ENCODE measurements around the gene EPN2. TPM values are rescaled to one million over a fixed set of nuclear protein-coding genes. Genes with fewer than 3 reads are reported as not detected.

The EPN2 gene
- total and polyA plus RNA-seq, 2 experiments from 2014 or later, result 34.0 to 149 TPM

DNA sequence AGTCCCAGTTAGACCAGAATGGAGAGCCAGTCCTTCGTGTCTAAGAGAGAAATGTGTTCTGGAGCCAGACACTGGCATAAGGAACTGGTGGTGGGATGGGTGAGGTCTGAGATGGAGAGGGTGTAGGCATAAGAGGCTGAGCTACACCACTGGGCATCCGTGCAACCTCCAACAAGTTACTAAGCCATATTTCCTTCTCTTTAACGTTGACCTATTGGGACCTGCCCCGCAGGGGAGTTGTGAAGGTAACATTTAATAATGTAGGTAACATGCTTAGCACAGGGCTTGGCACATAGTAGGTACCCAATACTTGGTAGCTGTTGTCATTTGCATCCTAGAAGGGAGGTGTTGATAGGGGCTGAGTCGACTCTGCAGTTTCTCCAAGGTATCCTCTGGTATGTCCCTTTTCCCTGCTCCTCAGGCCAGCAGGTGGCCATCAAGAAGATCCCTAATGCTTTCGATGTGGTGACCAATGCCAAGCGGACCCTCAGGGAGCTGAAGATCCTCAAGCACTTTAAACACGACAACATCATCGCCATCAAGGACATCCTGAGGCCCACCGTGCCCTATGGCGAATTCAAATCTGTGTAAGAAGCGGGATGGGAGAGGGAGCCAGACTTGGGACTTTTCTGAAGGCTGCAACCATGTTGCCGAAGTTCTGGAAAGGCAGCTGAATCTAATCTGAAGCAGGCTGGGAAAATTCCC lies 142.3 kb downstream of the EPN2 start:
- peaks cover 18% of the 10 kb centered on the region for H3K4me1 Mint-ChIP-seq
- H3K27ac Mint-ChIP-seq, result no peak overlapping the region
- peak overlapping the region; percentile 97 for H3K4me3 Mint-ChIP-seq
- no peaks in the 10 kb centered on the region for H3K27me3 ChIP-seq (ENCODE audit: insufficient read depth)
- peaks cover 52% of the 10 kb centered on the region for H3K36me3 Mint-ChIP-seq (ENCODE audit: low read depth)
- H2AFZ ChIP-seq, result no peak overlapping the region
- H3K27ac ChIP-seq (ENCODE audit: low read depth), result peak overlapping the region; percentile 79; the same call in 1 of the 2 replicates
- no peaks in the 10 kb centered on the region for H3K9me2 ChIP-seq (ENCODE audit: insufficient read depth)
- peaks cover 32% of the 10 kb centered on the region for H3K79me2 ChIP-seq (replicated peaks; ENCODE audit: insufficient read depth)
- TF ChIP-seq POLR2AphosphoS5 (IDR thresholded peaks at IDR 0.05; ENCODE audit: low read depth) (no peak), JUNB (IDR thresholded peaks at IDR 0.05; ENCODE audit: unreplicated experiment) (no peak), ZNF114 (CRISPR knock-in tag; IDR thresholded peaks at IDR 0.05) (no peak), EZH2 (IDR thresholded peaks at IDR 0.05; ENCODE audit: low read depth, unreplicated experiment) (no peak), STAT1 (IDR thresholded peaks at IDR 0.05; ENCODE audit: unreplicated experiment) (no peak), ZNF331 (CRISPR knock-in tag; IDR thresholded peaks at IDR 0.05; ENCODE audit: low read depth) (no peak), EZH2phosphoT487 (IDR thresholded peaks at IDR 0.05; ENCODE audit: unreplicated experiment) (no peak), NANOG (IDR thresholded peaks at IDR 0.05; ENCODE audit: borderline replicate concordance) (no peak), CREB1 (CRISPR knock-in tag; IDR thresholded peaks at IDR 0.05; ENCODE audit: low read depth) (no peak)
- TF ChIP-seq, protein P1, sequence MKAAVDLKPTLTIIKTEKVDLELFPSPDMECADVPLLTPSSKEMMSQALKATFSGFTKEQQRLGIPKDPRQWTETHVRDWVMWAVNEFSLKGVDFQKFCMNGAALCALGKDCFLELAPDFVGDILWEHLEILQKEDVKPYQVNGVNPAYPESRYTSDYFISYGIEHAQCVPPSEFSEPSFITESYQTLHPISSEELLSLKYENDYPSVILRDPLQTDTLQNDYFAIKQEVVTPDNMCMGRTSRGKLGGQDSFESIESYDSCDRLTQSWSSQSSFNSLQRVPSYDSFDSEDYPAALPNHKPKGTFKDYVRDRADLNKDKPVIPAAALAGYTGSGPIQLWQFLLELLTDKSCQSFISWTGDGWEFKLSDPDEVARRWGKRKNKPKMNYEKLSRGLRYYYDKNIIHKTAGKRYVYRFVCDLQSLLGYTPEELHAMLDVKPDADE (IDR thresholded peaks at IDR 0.05), result no peak
- TF ChIP-seq, protein P2, sequence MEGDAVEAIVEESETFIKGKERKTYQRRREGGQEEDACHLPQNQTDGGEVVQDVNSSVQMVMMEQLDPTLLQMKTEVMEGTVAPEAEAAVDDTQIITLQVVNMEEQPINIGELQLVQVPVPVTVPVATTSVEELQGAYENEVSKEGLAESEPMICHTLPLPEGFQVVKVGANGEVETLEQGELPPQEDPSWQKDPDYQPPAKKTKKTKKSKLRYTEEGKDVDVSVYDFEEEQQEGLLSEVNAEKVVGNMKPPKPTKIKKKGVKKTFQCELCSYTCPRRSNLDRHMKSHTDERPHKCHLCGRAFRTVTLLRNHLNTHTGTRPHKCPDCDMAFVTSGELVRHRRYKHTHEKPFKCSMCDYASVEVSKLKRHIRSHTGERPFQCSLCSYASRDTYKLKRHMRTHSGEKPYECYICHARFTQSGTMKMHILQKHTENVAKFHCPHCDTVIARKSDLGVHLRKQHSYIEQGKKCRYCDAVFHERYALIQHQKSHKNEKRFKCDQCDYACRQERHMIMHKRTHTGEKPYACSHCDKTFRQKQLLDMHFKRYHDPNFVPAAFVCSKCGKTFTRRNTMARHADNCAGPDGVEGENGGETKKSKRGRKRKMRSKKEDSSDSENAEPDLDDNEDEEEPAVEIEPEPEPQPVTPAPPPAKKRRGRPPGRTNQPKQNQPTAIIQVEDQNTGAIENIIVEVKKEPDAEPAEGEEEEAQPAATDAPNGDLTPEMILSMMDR (conservative IDR thresholded peaks at IDR 0.05; ENCODE audit: low read depth in 2 of 2), result no peak
- TF ChIP-seq, protein P3, sequence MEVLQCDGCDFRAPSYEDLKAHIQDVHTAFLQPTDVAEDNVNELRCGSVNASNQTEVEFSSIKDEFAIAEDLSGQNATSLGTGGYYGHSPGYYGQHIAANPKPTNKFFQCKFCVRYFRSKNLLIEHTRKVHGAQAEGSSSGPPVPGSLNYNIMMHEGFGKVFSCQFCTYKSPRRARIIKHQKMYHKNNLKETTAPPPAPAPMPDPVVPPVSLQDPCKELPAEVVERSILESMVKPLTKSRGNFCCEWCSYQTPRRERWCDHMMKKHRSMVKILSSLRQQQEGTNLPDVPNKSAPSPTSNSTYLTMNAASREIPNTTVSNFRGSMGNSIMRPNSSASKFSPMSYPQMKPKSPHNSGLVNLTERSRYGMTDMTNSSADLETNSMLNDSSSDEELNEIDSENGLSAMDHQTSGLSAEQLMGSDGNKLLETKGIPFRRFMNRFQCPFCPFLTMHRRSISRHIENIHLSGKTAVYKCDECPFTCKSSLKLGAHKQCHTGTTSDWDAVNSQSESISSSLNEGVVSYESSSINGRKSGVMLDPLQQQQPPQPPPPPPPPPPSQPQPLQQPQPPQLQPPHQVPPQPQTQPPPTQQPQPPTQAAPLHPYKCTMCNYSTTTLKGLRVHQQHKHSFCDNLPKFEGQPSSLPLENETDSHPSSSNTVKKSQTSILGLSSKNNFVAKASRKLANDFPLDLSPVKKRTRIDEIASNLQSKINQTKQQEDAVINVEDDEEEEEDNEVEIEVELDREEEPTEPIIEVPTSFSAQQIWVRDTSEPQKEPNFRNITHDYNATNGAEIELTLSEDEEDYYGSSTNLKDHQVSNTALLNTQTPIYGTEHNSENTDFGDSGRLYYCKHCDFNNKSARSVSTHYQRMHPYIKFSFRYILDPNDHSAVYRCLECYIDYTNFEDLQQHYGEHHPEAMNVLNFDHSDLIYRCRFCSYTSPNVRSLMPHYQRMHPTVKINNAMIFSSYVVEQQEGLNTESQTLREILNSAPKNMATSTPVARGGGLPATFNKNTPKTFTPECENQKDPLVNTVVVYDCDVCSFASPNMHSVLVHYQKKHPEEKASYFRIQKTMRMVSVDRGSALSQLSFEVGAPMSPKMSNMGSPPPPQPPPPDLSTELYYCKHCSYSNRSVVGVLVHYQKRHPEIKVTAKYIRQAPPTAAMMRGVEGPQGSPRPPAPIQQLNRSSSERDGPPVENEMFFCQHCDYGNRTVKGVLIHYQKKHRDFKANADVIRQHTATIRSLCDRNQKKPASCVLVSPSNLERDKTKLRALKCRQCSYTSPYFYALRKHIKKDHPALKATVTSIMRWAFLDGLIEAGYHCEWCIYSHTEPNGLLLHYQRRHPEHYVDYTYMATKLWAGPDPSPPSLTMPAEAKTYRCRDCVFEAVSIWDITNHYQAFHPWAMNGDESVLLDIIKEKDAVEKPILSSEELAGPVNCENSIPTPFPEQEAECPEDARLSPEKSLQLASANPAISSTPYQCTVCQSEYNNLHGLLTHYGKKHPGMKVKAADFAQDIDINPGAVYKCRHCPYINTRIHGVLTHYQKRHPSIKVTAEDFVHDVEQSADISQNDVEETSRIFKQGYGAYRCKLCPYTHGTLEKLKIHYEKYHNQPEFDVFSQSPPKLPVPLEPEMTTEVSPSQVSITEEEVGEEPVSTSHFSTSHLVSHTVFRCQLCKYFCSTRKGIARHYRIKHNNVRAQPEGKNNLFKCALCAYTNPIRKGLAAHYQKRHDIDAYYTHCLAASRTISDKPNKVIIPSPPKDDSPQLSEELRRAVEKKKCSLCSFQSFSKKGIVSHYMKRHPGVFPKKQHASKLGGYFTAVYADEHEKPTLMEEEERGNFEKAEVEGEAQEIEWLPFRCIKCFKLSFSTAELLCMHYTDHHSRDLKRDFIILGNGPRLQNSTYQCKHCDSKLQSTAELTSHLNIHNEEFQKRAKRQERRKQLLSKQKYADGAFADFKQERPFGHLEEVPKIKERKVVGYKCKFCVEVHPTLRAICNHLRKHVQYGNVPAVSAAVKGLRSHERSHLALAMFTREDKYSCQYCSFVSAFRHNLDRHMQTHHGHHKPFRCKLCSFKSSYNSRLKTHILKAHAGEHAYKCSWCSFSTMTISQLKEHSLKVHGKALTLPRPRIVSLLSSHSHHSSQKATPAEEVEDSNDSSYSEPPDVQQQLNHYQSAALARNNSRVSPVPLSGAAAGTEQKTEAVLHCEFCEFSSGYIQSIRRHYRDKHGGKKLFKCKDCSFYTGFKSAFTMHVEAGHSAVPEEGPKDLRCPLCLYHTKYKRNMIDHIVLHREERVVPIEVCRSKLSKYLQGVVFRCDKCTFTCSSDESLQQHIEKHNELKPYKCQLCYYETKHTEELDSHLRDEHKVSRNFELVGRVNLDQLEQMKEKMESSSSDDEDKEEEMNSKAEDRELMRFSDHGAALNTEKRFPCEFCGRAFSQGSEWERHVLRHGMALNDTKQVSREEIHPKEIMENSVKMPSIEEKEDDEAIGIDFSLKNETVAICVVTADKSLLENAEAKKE (CRISPR knock-in tag; IDR thresholded peaks at IDR 0.05), result no peak
- TF ChIP-seq, protein P4, sequence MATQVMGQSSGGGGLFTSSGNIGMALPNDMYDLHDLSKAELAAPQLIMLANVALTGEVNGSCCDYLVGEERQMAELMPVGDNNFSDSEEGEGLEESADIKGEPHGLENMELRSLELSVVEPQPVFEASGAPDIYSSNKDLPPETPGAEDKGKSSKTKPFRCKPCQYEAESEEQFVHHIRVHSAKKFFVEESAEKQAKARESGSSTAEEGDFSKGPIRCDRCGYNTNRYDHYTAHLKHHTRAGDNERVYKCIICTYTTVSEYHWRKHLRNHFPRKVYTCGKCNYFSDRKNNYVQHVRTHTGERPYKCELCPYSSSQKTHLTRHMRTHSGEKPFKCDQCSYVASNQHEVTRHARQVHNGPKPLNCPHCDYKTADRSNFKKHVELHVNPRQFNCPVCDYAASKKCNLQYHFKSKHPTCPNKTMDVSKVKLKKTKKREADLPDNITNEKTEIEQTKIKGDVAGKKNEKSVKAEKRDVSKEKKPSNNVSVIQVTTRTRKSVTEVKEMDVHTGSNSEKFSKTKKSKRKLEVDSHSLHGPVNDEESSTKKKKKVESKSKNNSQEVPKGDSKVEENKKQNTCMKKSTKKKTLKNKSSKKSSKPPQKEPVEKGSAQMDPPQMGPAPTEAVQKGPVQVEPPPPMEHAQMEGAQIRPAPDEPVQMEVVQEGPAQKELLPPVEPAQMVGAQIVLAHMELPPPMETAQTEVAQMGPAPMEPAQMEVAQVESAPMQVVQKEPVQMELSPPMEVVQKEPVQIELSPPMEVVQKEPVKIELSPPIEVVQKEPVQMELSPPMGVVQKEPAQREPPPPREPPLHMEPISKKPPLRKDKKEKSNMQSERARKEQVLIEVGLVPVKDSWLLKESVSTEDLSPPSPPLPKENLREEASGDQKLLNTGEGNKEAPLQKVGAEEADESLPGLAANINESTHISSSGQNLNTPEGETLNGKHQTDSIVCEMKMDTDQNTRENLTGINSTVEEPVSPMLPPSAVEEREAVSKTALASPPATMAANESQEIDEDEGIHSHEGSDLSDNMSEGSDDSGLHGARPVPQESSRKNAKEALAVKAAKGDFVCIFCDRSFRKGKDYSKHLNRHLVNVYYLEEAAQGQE (IDR thresholded peaks at IDR 0.05; ENCODE audit: unreplicated experiment), result no peak
- H4K20me1 ChIP-seq (replicated peaks; ENCODE audit: insufficient read depth), result peaks cover 13% of the 10 kb centered on the region
- H3K4me2 ChIP-seq, result peak overlapping the region; percentile 94
- H3F3A ChIP-seq (replicated peaks; ENCODE audit: low read depth), result peaks cover 11% of the 10 kb centered on the region; the same call in 1 of the 2 replicates
- DNase-seq (ENCODE audit: low spot score) (no peak), ATAC-seq (no peak)
- H3K4me1 ChIP-seq (ENCODE audit: insufficient read depth), result peaks cover 4% of the 10 kb centered on the region
- peaks cover 10% of the 10 kb centered on the region for H3K36me3 ChIP-seq (ENCODE audit: insufficient read depth)
- H3K9me3 Mint-ChIP-seq, result no peaks in the 10 kb centered on the region; the same call in 2 of the 3 replicates
- peaks cover 13% of the 10 kb centered on the region for H3K27me3 Mint-ChIP-seq (ENCODE audit: insufficient read depth, low read depth, poor library complexity)
- peak overlapping the region; percentile 75 for H3K4me3 ChIP-seq
